Measurements from ENCODE around the gene SBF2.

SBF2 gene

DNA sequence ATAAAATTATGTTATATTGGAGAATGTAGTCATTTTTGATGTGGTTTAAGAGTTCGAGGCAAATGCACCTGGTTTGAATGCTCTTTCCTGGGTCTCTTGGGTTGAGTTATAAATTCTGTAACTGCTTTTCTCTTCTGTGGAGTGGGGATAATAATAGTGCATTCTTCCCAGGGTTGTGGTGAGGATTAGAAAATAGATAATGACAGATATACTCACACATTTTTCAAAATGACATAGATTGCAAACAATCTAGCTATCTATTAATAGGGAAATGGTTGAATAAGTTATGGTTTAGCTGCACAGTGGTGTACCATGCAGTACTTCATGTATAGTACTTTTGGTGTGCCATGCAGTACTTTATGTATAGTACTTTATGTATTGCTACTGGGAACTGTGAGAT, 562.8 kb downstream of the SBF2 start:
- H3K4me3 ChIP-seq (ENCODE audit: low read depth, low read length), result no peak overlapping the region
- H3K27me3 ChIP-seq (ENCODE audit: insufficient read depth, low read length), result no peaks in the 10 kb centered on the region
- H3K27ac ChIP-seq (ENCODE audit: low read depth, low read length), result no peak overlapping the region
- H3K36me3 ChIP-seq (ENCODE audit: insufficient read depth, low read length), result peaks cover 53% of the 10 kb centered on the region
- H2AFZ ChIP-seq (ENCODE audit: low read length, unreplicated experiment), result no peak overlapping the region
- H3K79me2 ChIP-seq (ENCODE audit: control insufficient read depth, insufficient read depth, low read length, unreplicated experiment), result no peaks in the 10 kb centered on the region
- H3K4me1 ChIP-seq (ENCODE audit: control insufficient read depth, insufficient read depth, low read length, unreplicated experiment), result peaks cover 5% of the 10 kb centered on the region
